Activated CD4-positive, alpha-beta memory T cell treated with anti-CD3 and anti-CD28 coated beads for 36 hours (primary cell): ENCODE measurements around the gene KRT81. TPM values are rescaled to one million over a fixed set of nuclear protein-coding genes. Genes with fewer than 3 reads are reported as not detected.

Experiments used
- CTCF ChIA-PET: fragments of 350-600 bp; sonication (Branson Sonifier 250); formaldehyde crosslinking; loops from one replicate; lab custom pipeline; 2021; ENCODE audit warnings: antibody characterized with exemption, inconsistent platforms; lab: Charles Lee
- POLR2A ChIA-PET: fragments of 350-600 bp; sonication (Branson Sonifier 250); formaldehyde crosslinking; loops from one replicate; lab custom pipeline; 2021; ENCODE audit warnings: antibody characterized with exemption; lab: Charles Lee
- DNase-seq: peaks from one replicate; pipeline ENCODE4 v3.0.0-alpha.2; 2020
- H3K27ac Mint-ChIP-seq: one replicate; pipeline ENCODE4 v1.8.0; 2021; ENCODE audit warnings: mixed read lengths
- H3K27me3 Mint-ChIP-seq: one replicate; pipeline ENCODE4 v1.8.0; 2021; ENCODE audit warnings: mixed read lengths
- H3K36me3 Mint-ChIP-seq: one replicate; pipeline ENCODE4 v1.8.0; 2021; ENCODE audit warnings: mixed read lengths
- H3K4me1 Mint-ChIP-seq: one replicate; pipeline ENCODE4 v1.8.0; 2021; ENCODE audit warnings: low read depth, mixed read lengths
- H3K4me3 Mint-ChIP-seq: one replicate; pipeline ENCODE4 v1.8.0; 2021; ENCODE audit warnings: mild to moderate bottlenecking, mixed read lengths
- H3K9me3 Mint-ChIP-seq: one replicate; pipeline ENCODE4 v1.8.0; 2021; ENCODE audit warnings: mixed read lengths
- intact Hi-C: fragments of 100-400 bp; cut with micrococcal nuclease; formaldehyde crosslinking; loops from one replicate; pipeline ENCODE4 v1.15.1; 2023
- total RNA-seq, 2 experiments: library from RNA; stranded (reverse); gene quantifications; one replicate each; pipeline ENCODE4 v1.2.3, GENCODE V29; 2021

The KRT81 gene
- total RNA-seq, 2 experiments from 2014 or later, result not detected

GRCh38 chr12:52278575-52279421 is 12.5 kb downstream of the KRT81 start:
- intact Hi-C loops, result loop anchor here (1.0 to 2.0 kb wide), 2 partner anchors 56 to 122 kb away; no protein-coding TSS in a partner anchor
- H3K27me3 Mint-ChIP-seq, result peaks cover 19% of the 10 kb centered on the region
- no peak overlapping the region for H3K4me3 Mint-ChIP-seq
- H3K27ac Mint-ChIP-seq, result no peak overlapping the region
- peaks cover 9% of the 10 kb centered on the region for H3K4me1 Mint-ChIP-seq
- CTCF ChIA-PET, result interaction anchor here (0.5 to 4.5 kb wide), 51 partner anchors 8 to 662 kb away, joined by 3 to 52 read pairs (median 5); no protein-coding TSS in a partner anchor
- H3K9me3 Mint-ChIP-seq, result no peaks in the 10 kb centered on the region
- peak; percentile 81 for DNase-seq
- POLR2A ChIA-PET, result no interaction called here
- H3K36me3 Mint-ChIP-seq, result no peaks in the 10 kb centered on the region

GRCh38 chr12:52277486-52278245 is 13.7 kb downstream of the KRT81 start:
- Mint-ChIP-seq H3K27ac (no peak overlapping the region), H3K4me1 (peaks cover 9% of the 10 kb centered on the region), H3K9me3 (no peaks in the 10 kb centered on the region), H3K36me3 (no peaks in the 10 kb centered on the region), H3K4me3 (no peak overlapping the region), H3K27me3 (peaks cover 19% of the 10 kb centered on the region)
- POLR2A ChIA-PET, result no interaction called here
- intact Hi-C loops, result loop anchor here (2.0 kb wide), 1 partner anchor 121 kb away; no protein-coding TSS in a partner anchor
- no peak for DNase-seq
- CTCF ChIA-PET, result interaction anchor here (0.6 to 4.5 kb wide), 14 partner anchors 9 to 663 kb away, joined by 3 to 52 read pairs (median 6); no protein-coding TSS in a partner anchor

- no peaks in the 10 kb centered on the region for H3K9me3 Mint-ChIP-seq
- H3K4me3 Mint-ChIP-seq, result no peak overlapping the region
- intact Hi-C loops, result no loop called here
- H3K27ac Mint-ChIP-seq, result no peak overlapping the region
- ChIA-PET CTCF (no interaction called here), POLR2A (no interaction called here)
- peaks cover 23% of the 10 kb centered on the region for H3K27me3 Mint-ChIP-seq
- no peak for DNase-seq
- H3K36me3 Mint-ChIP-seq, result no peaks in the 10 kb centered on the region
- peaks cover 9% of the 10 kb centered on the region for H3K4me1 Mint-ChIP-seq
Observed at GRCh38 chr12:52275686-52276085, 15.6 kb downstream of the KRT81 start.

- Mint-ChIP-seq H3K27me3 (peaks cover 23% of the 10 kb centered on the region), H3K9me3 (no peaks in the 10 kb centered on the region), H3K27ac (no peak within 1 kb of the TSS), H3K4me1 (peaks cover 9% of the 10 kb centered on the region), H3K4me3 (no peak within 1 kb of the TSS), H3K36me3 (no peaks in the 10 kb centered on the region)
- no peak for DNase-seq
- CTCF ChIA-PET, result interaction anchor here (0.5 kb wide), 1 partner anchor 623 kb away, joined by 3 read pairs; no protein-coding TSS in a partner anchor
- POLR2A ChIA-PET, result no interaction called here
- intact Hi-C loops, result no loop called here
Observed at GRCh38 chr12:52274521-52275120, 16.7 kb downstream of the KRT81 start, which contains the start of gene KRT86. TSS of gene KRT86 (plus strand) at chr12:52274645. CDS start at chr12:52301917, 27,272 bp downstream.

GRCh38 chr12:52271158-52271557 is 20.2 kb downstream of the KRT81 start:
- H3K9me3 Mint-ChIP-seq, result no peaks in the 10 kb centered on the region
- DNase-seq, result no peak
- intact Hi-C loops, result no loop called here
- no peak overlapping the region for H3K27ac Mint-ChIP-seq
- H3K4me1 Mint-ChIP-seq, result no peaks in the 10 kb centered on the region
- H3K36me3 Mint-ChIP-seq, result no peaks in the 10 kb centered on the region
- no peak overlapping the region for H3K4me3 Mint-ChIP-seq
- ChIA-PET POLR2A (no interaction called here), CTCF (interaction anchor here (1.1 to 2.5 kb wide), 2 partner anchors 49 to 58 kb away, joined by 3 to 8 read pairs; no protein-coding TSS in a partner anchor)
- H3K27me3 Mint-ChIP-seq, result peaks cover 11% of the 10 kb centered on the region

GRCh38 chr12:52270541-52271070 is 20.7 kb downstream of the KRT81 start:
- no peaks in the 10 kb centered on the region for H3K4me1 Mint-ChIP-seq

GRCh38 chr12:52268212-52268611 is 23.1 kb downstream of the KRT81 start:
- no peaks in the 10 kb centered on the region for H3K4me1 Mint-ChIP-seq
- H3K27ac Mint-ChIP-seq, result no peak overlapping the region
- H3K36me3 Mint-ChIP-seq, result no peaks in the 10 kb centered on the region
- intact Hi-C loops, result no loop called here
- ChIA-PET POLR2A (interaction anchor here (0.7 kb wide), 1 partner anchor 138 kb away, joined by 3 read pairs; no protein-coding TSS in a partner anchor), CTCF (interaction anchor here (4.8 kb wide), 1 partner anchor 11 kb away, joined by 21 read pairs; no protein-coding TSS in a partner anchor)
- H3K9me3 Mint-ChIP-seq, result no peaks in the 10 kb centered on the region
- DNase-seq, result no peak
- H3K27me3 Mint-ChIP-seq, result peaks cover 11% of the 10 kb centered on the region
- H3K4me3 Mint-ChIP-seq, result no peak overlapping the region

More at GRCh38 chr12:52270541-52271070, 20.7 kb downstream of the KRT81 start:
- no peak overlapping the region for H3K27ac Mint-ChIP-seq
- no peaks in the 10 kb centered on the region for H3K9me3 Mint-ChIP-seq
- H3K36me3 Mint-ChIP-seq, result no peaks in the 10 kb centered on the region
- POLR2A ChIA-PET, result no interaction called here
- CTCF ChIA-PET, result interaction anchor here (1.1 to 2.5 kb wide), 2 partner anchors 49 to 59 kb away, joined by 3 to 8 read pairs; no protein-coding TSS in a partner anchor
- peaks cover 11% of the 10 kb centered on the region for H3K27me3 Mint-ChIP-seq
- no peak overlapping the region for H3K4me3 Mint-ChIP-seq
- intact Hi-C loops, result no loop called here
- no peak for DNase-seq

- H3K36me3 Mint-ChIP-seq, result no peaks in the 10 kb centered on the region
- POLR2A ChIA-PET, result no interaction called here
- H3K4me3 Mint-ChIP-seq, result no peak overlapping the region
Observed at GRCh38 chr12:52267699-52268098, 23.6 kb downstream of the KRT81 start.

GRCh38 chr12:52267266-52267665 is 24.1 kb downstream of the KRT81 start:
- no peaks in the 10 kb centered on the region for H3K9me3 Mint-ChIP-seq
- peaks cover 11% of the 10 kb centered on the region for H3K27me3 Mint-ChIP-seq
- ChIA-PET CTCF (interaction anchor here (4.8 kb wide), 1 partner anchor 12 kb away, joined by 21 read pairs; no protein-coding TSS in a partner anchor), POLR2A (no interaction called here)
- no peak for DNase-seq
- no peak overlapping the region for H3K27ac Mint-ChIP-seq
- no peaks in the 10 kb centered on the region for H3K4me1 Mint-ChIP-seq
- H3K4me3 Mint-ChIP-seq, result no peak overlapping the region
- intact Hi-C loops, result no loop called here
- H3K36me3 Mint-ChIP-seq, result no peaks in the 10 kb centered on the region

More at GRCh38 chr12:52267699-52268098, 23.6 kb downstream of the KRT81 start:
- Mint-ChIP-seq H3K4me1 (no peaks in the 10 kb centered on the region), H3K9me3 (no peaks in the 10 kb centered on the region), H3K27ac (no peak overlapping the region), H3K27me3 (peaks cover 11% of the 10 kb centered on the region)
- CTCF ChIA-PET, result interaction anchor here (4.8 kb wide), 1 partner anchor 12 kb away, joined by 21 read pairs; no protein-coding TSS in a partner anchor
- intact Hi-C loops, result no loop called here
- no peak for DNase-seq

GRCh38 chr12:52266514-52266913 is 24.8 kb downstream of the KRT81 start:
- CTCF ChIA-PET, result interaction anchor here (4.8 kb wide), 1 partner anchor 13 kb away, joined by 21 read pairs; no protein-coding TSS in a partner anchor
- intact Hi-C loops, result no loop called here
- Mint-ChIP-seq H3K27ac (no peak overlapping the region), H3K4me1 (no peaks in the 10 kb centered on the region), H3K36me3 (no peaks in the 10 kb centered on the region), H3K27me3 (peaks cover 13% of the 10 kb centered on the region), H3K4me3 (no peak overlapping the region), H3K9me3 (no peaks in the 10 kb centered on the region)
- POLR2A ChIA-PET, result no interaction called here
- DNase-seq, result no peak

- no peaks in the 10 kb centered on the region for H3K4me1 Mint-ChIP-seq
- no peak overlapping the region for H3K27ac Mint-ChIP-seq
- no peaks in the 10 kb centered on the region for H3K9me3 Mint-ChIP-seq
- intact Hi-C loops, result no loop called here
- POLR2A ChIA-PET, result no interaction called here
- no peak overlapping the region for H3K4me3 Mint-ChIP-seq
- no peaks in the 10 kb centered on the region for H3K36me3 Mint-ChIP-seq
- CTCF ChIA-PET, result interaction anchor here (4.8 kb wide), 1 partner anchor 15 kb away, joined by 21 read pairs; no protein-coding TSS in a partner anchor
- no peak for DNase-seq
- H3K27me3 Mint-ChIP-seq, result peaks cover 12% of the 10 kb centered on the region
Observed at GRCh38 chr12:52264435-52264825, 26.9 kb downstream of the KRT81 start.
